Right hindlimb (tissue), 1 donor: Measurements from ENCODE around the gene OR5AP2.
"Not testable (repeated sequence)": the region's sequence is repeated elsewhere in the genome, so short reads cannot be mapped to it uniquely, and the experiment has no call there.

Source experiments
- DNase-seq: peaks from one replicate; pipeline ENCODE4 v3.0.0-alpha.2; 2018

The OR5AP2 gene

DNA sequence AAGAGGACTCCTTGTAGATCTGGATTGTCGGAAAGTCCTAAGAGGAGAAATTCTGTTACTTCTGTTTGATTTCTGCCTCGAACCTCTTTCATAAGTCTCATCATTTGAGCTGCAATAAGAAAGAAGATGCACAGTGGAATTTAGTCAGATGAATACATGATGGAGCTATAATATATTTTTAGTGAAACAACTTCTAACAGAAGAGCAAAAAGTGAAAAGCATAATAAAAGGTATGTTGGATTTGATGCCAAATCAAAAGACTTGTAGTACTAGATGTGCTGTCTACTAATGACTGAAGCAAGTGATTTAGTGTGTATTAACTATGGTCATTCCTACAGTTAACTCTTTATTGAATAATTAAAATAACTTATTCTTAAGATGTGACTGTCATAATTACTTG is at the start of gene OR5AP2:
Gene OR5AP2, minus strand, starts transcription at position 101 of the 400 bp plus-strand sequence. Its CDS starts 0 bp downstream, at position 101.
- DNase-seq: no peak

DNA sequence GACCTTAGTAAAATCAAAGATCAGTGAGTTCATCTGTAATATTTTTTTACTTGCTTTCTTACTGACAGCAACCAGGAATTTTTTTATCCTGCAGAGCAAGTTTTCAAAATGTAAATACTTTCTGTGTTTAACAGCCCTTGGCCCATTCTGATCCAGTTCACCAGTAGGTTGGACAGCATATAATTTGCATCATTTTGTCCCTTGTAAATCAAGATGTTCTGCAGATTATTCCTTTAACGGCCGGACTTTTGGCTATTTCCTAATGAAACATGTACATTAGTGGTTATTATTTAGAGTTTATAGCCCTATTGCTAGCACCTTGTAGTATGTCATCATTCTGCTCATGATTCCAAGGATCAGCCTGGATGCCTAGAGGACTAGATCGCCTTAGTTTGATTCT is 48.9 kb upstream of the OR5AP2 start:
- DNase-seq: not testable (repeated sequence)

DNA sequence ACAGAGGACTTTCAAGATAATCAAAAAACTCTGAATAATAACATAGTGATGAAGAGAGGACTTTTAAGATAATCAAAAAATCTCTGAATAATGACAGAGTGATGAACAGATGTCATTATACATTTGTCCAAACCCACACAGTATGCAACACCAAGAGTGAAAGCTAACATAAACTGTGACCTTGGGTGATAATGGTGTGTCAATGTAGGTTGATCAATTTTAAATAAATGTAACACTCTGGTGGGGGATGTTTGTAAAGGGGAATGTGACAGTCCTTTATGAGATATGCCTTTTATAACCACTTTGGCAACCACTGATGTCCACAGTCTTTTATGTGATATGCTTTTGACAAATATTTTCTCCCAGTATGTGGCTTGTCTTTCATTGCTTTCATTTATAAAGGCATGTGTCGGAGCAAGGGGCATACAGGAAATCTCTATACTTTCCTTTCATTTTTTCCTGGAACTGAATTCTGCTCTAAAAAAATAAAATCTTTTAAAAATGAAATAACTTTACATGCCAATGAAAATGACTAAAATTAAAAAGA is 46.4 kb upstream of the OR5AP2 start:
- no peak for DNase-seq

DNA sequence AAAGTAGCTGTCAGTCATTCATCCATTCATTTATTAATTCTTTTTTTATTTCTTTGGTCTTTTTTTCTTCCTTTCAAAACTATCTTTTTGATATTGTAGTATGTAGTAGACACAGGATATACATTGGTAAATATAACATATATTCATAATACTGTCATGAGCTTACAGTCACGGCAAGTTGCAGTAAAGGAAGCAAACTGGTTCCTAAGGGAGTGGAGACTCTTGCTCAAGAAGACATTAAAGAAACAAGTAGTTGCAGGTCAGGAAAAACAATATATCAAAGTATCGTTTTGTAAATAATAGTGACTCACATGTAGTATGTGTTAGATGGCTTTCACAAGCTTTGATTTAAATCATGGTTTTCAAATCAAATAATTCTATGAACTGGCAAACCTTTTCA is 28.7 kb upstream of the OR5AP2 start:
- DNase-seq: no peak

DNA sequence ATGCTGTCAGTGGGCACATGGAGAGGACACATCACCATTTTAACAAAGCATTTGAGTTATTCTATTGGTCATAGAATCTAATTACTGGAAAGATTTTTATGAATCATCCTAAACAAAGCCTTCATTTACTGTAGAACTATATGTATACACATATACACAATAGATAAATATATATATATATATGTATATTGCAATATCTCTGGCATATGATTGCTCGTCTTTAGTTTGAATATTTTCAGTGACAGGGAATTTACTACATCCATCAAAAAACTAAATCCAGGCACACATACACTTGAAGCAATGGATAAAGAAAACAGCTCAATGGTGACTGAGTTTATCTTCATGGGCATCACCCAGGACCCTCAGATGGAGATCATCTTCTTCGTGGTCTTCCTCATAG is 21.1 kb upstream of the OR5AP2 start, which contains the start of gene OR5AR1:
Gene OR5AR1, plus strand, starts transcription at position 301 of the 400 bp plus-strand sequence. Its CDS starts 0 bp downstream, at position 301.
- no peak for DNase-seq

DNA sequence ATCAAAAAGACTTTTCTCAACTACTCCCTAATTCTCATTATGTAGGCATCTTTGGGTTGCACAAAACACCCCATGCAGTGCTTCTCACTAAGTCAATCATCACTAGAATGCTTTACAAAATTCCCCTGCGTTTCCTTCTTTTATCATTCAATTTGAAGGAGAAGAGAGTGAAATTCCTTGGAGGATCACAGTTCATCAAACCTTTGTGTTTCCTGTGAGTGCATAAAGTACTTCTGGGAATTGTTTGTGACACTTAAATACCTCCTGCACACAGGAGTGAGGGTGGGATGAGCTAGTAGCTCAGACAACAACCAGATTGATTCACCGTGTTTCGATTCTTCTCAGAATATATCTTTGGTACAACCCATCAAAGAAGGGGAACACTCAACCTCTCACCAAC is 17.5 kb upstream of the OR5AP2 start:
- no peak for DNase-seq

DNA sequence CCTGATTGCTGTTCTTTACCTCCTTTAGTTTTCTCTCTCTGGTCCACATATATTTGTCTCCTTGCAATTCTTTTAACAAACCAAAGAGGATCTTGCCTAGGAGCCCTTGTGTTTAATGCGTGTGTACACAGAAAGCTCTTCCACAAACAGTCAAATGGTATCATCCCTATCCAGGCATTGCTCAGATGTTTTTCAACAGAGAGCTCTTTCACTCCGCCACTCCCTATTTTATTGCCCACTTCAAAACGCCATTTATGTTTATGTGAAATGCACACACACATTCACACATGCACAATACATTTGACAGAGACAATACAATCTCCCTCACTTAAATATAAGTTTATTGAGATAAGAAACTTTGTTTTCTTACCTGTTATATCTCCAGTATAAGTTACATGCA is 4.7 kb downstream of the OR5AP2 start:
- DNase-seq: no peak

DNA sequence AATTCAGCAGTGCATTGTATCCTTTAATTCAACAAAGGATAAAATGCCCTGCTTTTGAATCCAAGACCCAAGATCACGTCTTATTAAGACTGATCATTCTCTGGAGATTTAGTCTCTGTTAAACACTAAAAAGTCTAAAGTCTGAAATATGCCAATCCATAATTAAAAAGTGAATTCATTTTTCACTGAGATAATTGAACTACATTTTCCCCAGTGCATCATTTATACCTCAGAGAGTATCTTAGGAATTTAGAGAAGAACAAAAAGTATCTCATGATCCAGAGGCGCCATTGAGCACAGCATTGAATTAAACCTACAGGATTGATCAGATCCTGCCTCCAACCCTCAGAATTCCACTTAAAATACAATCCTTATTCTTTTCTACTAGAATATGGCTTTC is 5.4 kb downstream of the OR5AP2 start:
- no peak for DNase-seq

DNA sequence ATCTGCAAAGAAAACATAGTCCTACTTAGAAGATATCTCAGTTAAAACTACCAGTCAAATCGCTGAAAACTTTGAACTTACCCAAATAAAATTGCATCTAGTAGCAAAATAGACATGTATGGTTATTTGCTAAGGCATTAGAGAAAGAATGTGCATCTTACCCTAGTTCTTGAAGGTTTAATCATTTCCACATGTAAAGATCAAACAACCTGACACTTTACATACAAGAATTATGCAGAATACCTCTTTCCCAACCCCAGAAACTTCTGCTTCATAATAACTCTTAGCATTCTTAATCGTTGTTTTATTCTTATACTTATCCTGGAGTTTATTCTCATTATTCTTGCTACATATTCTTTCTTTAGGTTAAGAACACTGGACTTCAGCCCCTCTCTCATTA is 9.9 kb downstream of the OR5AP2 start:
- no peak for DNase-seq

DNA sequence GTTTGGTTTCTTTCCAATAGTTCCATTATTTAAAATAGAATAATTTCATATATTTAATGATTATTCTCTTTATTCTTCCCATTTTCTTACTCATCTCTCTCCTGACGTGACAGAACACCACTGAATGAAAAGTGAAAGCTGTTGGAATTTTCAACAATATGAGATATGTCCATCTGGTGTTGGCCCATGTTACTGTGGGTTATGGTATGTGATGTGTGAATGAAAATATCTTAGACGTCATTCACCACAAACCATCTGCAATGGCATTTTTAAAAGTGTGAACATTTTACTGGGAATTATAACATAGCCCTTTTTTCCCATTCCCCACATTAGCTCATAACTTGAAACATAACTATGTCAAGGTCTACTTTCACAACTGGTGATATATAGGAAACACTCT is 16.3 kb downstream of the OR5AP2 start:
- DNase-seq: no peak

DNA sequence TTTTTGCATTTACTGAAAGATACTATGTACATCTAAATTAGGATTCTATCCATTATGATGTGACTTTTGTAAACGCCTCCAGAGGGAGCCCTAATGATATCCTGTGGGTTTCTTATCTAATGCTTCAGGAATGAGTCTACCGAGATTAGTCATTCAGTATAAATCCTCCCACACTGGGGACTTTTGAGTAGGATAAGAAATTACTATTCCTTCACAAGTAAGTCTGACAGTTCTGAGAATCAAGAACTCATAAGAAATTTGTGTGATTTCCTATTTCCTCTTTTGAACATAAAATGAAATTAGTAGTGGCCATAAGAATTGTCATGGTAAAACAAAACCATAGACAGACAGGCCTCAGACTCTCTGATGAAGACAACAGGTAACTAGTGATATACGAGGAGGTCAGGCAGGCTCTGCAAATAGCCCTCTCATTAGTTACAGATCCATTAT is 17.6 kb downstream of the OR5AP2 start:
- no peak for DNase-seq

DNA sequence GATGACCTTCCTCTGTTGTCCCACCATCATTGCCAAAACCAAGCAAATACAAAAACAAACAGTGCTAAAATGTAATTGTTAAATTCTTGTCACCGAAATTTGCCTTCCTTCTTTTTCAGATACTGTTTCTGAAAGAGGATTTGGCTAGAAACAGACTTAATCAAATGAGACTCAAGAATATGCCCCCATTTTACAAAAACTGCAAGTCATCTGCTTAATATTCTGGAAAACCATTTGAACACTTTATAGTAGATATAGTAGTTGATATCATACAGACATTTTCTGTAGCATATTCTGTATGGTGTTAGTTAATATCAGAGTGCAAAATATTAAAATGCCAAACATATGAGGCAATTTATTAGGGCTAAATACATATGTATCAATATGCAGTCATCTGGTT is 31.1 kb downstream of the OR5AP2 start:
- DNase-seq: no peak

DNA sequence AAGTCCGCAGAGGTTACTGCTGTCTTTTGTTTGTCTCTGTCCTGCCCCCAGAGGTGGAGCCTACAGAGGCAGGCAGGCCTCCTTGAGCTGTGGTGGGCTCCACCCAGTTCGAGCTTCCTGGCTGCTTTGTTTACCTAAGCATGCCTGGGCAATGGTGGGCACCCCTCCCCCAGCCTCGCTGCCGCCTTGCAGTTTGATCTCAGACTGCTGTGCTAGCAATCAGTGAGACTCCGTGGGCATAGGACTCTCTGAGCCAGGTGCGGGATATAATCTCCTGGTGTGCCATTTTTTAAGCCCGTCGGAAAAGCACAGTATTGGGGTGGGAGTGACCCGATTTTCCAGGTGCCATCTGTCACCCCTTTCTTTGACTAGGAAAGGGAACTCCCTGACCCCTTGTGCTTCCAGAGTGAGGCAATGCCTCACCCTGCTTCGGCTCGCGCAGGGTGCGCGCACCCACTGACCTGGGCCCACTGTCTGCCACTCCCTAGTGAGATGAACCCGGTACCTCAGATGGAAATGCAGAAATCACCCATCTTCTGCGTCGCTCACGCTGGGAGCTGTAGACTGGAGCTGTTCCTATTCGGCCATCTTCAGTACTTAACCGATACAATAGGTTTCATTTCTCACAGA is 50.0 kb downstream of the OR5AP2 start:
- not testable (repeated sequence) for DNase-seq
